Suppressor macrophage treated with lipopolysaccharide for 4 hours (primary cell): ENCODE measurements around the gene EEF2.
"Not testable (repeated sequence)": the region's sequence is repeated elsewhere in the genome, so short reads cannot be mapped to it uniquely, and the experiment has no call there.

Source experiments
- DNase-seq: peaks from one replicate; pipeline ENCODE4 v3.0.0-alpha.2; 2020

EEF2 gene

DNA sequence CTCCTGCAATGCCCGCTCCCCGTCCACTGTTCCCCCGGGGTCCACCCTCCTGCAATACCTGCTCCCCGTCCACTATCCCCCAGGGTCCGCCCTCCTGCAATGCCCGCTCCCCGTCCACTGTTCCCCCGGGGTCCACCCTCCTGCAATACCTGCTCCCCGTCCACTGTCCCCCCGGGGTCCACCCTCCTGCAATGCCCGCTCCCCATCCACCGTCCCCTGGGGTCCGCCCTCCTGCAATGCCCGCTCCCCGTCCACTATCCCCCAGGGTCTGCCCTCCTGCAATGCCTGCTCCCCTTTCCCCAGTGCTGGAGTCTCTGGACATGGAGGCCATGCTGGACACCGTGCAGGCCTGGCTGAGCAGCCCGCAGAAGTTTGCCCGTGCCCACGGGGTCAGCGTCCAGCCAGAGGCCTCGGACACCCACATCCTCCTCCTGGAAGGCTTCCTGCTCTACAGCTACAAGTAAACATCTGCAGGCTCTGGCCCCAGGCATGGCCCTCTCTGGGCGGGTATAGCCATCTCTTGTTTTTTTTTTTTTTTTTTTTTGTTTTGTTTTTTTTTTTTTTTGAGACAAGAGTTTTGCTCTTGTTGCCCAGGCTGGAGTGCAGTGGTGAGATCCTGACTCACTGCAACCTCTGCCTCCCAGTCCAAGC is 46.8 kb downstream of the EEF2 start:
- DNase-seq = not testable (repeated sequence)

DNA sequence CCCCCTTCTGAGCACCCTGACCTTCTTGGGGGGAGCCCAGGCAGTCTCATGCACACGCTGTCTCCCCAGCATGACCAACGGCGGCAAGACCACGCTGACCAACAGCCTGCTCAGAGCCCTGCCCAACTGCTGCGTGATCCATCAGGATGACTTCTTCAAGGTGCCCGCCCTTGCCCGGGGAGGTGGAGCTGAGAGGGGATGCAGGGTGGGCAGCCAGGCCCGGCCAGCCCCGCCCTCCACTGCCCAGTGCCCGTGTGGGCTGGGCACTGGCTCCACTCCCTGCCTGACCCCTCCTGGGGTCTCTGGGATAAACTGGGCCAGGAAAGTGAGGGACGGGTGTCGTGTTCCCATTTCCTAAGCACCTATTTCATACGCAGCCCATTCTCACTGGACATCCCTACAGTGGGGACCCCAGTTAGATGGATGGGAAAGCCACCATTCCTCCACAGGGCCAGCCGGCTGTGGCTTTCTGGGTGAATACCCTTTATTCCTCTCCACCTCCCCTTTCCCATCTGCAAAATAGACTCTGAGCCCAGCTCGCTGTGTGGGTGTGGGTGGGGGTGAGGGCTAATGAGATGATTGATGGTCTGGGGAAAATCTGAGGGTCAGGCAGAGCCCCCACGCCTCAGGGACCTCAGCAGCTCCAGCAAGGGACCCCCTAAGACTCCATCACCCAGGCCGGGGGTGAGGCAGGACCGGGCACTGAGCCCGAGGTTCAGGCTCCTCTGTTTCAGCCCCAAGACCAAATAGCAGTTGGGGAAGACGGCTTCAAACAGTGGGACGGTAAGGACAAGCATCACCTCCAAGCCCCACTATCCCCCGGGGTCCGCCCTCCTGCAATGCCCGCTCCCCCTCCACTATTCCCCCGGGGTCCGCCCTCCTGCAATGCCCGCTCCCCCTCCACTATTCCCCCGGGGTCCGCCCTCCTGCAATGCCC is 48.5 kb downstream of the EEF2 start:
- DNase-seq = no peak

DNA sequence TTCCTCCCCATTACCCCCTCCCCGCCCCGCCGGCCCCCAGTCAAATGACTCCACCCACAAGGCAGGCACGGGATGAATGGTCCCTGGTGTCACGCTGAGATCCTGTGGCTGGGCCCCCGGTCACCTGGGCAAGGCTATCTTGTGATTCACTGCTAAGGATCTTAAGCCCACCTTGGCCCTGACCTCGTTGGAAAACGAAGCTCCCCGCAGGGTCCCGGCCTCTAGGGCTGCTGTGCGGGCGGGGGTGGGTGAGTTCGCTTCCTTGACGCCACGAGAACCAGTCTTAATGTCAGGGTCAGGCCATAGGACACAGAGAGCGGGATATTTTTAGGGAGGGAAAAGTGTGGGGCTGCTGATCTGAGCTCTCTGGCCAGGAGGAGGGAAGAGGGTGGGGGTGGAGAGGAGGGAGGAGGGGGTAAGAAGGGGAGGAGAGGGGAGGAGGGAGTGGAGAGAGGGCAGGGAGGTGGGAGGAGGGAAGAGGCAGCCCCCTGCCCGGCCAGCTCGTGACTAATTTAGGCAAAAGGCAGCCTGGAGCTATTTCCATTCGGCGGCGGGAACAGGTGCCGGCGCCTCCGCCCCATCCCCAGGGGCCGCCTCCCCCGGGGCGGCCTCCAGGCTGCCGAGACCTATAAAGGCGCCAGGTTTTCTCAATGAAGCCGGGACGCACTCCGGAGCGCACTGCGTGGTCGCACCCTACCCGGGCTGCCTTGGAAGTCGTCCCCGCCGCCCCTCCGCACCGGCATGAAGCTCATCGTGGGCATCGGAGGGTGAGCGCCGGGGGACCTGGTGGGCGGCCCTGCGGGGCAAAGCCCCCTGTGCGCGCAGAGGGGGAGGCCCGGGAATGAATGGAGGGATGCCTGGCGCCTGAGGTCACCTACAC is 52.1 kb downstream of the EEF2 start, which contains the start of gene NMRK2:
TSS of gene NMRK2 (plus strand) at position 139 of the 880 bp plus-strand sequence. CDS start at position 742, 603 bp downstream.
- no peak for DNase-seq

DNA sequence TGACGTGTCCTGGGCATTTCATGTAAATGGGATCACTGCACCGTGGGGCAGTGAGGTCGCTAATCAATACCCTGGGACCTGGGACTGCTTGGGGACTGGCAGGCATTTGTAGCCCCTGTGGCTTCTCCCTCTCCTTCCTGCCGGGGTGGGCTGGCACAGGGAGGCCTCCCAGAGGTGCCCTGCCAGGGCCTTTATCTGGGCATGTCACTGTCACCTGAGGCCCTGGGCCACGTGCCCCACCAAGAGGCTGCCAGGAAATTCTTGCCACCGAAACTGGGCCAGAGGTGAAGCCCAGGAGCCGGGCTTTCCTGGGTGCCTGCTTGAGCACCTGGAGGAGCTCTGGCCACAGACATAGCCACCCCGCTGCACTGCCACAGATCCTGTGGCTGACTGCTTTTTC is 54.2 kb downstream of the EEF2 start:
- DNase-seq = no peak
